ENCODE data around the gene PLEKHA1.

Gene PLEKHA1

GRCh38 chr10:122445469-122445868, 71.0 kb downstream of the PLEKHA1 start:
- H3K9me3 ChIP-seq (ENCODE audit: control insufficient read depth, insufficient read depth, low read length) = no peaks in the 10 kb centered on the region
- H3K27me3 ChIP-seq (ENCODE audit: control insufficient read depth, insufficient read depth, low read length) = no peaks in the 10 kb centered on the region
- H3K36me3 ChIP-seq (ENCODE audit: control insufficient read depth, insufficient read depth, low read length) = no peaks in the 10 kb centered on the region
- H3K4me1 ChIP-seq (ENCODE audit: control insufficient read depth, insufficient read depth, low read length) = no peaks in the 10 kb centered on the region
- no peak overlapping the region for H3K4me3 ChIP-seq (ENCODE audit: low read depth, low read length)
- H3K9ac ChIP-seq (ENCODE audit: low read depth, low read length) = no peak overlapping the region

- Histone ChIP-seq H3K9me3 (ENCODE audit: control insufficient read depth, insufficient read depth, low read length) (no peaks in the 10 kb centered on the region), H3K4me3 (ENCODE audit: low read depth, low read length) (no peak overlapping the region)
Observed at GRCh38 chr10:122445904-122446303, 71.4 kb downstream of the PLEKHA1 start.

DNA sequence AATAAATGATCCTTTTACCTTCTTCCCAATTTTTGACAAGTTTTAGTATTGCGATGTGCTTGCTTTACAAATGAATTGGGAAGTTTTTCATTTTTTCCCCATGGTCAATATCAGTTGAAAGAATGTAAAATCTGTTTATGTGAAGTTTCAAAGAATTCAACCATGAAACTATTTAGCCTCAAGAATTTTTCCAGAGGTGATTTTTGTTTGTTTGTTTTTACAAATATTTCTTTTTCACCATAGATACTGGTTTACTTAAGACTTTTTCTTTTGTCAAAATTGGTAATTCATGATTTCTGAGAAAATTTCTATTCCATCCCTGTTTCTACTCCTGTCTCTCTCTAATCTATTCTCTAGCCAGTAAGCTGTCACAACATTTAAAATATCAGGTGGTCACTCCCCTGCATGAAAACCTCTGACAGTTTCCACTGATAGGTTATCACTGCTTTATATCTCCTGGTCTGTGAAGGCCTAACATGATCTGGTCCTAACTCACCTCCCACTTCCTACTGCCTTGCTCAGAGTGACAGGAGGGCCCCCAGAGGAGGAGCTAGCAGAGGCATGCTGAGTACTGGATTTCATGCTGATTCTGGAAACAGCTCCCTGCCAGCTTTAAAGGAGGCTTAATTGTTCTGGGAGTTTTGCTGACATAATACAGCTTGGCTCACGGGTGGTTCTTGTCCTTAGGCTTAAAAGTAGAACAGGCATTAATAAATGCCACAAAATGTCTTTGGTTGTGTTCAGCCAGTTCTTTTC, 72.3 kb downstream of the PLEKHA1 start:
- Histone ChIP-seq H3K9ac (ENCODE audit: low read depth, low read length) (no peak overlapping the region), H3K4me3 (ENCODE audit: low read depth, low read length) (no peak overlapping the region), H3K36me3 (ENCODE audit: control insufficient read depth, insufficient read depth, low read length) (no peaks in the 10 kb centered on the region), H3K9me3 (ENCODE audit: control insufficient read depth, insufficient read depth, low read length) (no peaks in the 10 kb centered on the region), H3K4me1 (ENCODE audit: control insufficient read depth, insufficient read depth, low read length) (no peaks in the 10 kb centered on the region), H3K27me3 (ENCODE audit: control insufficient read depth, insufficient read depth, low read length) (no peaks in the 10 kb centered on the region)

More at GRCh38 chr10:122445904-122446303, 71.4 kb downstream of the PLEKHA1 start:
- Histone ChIP-seq H3K27me3 (ENCODE audit: control insufficient read depth, insufficient read depth, low read length) (no peaks in the 10 kb centered on the region), H3K4me1 (ENCODE audit: control insufficient read depth, insufficient read depth, low read length) (no peaks in the 10 kb centered on the region), H3K9ac (ENCODE audit: low read depth, low read length) (no peak overlapping the region), H3K36me3 (ENCODE audit: control insufficient read depth, insufficient read depth, low read length) (no peaks in the 10 kb centered on the region)

DNA sequence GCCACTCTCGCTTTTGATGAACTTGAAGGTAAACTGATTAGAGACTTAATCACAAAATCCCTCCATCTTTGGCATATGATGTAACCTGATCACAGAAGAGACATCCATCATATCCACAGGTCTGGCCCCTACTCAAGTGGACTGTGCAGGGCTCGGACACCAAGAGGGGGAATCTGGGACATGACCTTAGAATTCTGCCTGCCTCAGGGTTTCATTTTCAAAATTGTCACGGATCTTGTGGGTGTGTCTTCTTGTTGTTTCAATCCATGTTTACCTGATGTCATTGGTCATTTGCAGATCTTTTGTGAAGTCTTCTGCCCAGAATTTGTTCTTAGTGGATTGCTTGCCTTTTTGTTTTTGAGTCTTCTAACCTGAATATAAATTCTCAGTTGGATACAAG, 74.1 kb downstream of the PLEKHA1 start:
- Histone ChIP-seq H3K9me3 (ENCODE audit: control insufficient read depth, insufficient read depth, low read length) (no peaks in the 10 kb centered on the region), H3K27me3 (ENCODE audit: control insufficient read depth, insufficient read depth, low read length) (no peaks in the 10 kb centered on the region), H3K4me3 (ENCODE audit: low read depth, low read length) (no peak overlapping the region), H3K9ac (ENCODE audit: low read depth, low read length) (no peak overlapping the region), H3K36me3 (ENCODE audit: control insufficient read depth, insufficient read depth, low read length) (no peaks in the 10 kb centered on the region), H3K4me1 (ENCODE audit: control insufficient read depth, insufficient read depth, low read length) (no peaks in the 10 kb centered on the region)

- Histone ChIP-seq H3K9me3 (ENCODE audit: control insufficient read depth, insufficient read depth, low read length) (no peaks in the 10 kb centered on the region), H3K4me1 (ENCODE audit: control insufficient read depth, insufficient read depth, low read length) (no peaks in the 10 kb centered on the region), H3K36me3 (ENCODE audit: control insufficient read depth, insufficient read depth, low read length) (no peaks in the 10 kb centered on the region), H3K9ac (ENCODE audit: low read depth, low read length) (no peak overlapping the region), H3K4me3 (ENCODE audit: low read depth, low read length) (no peak overlapping the region), H3K27me3 (ENCODE audit: control insufficient read depth, insufficient read depth, low read length) (no peaks in the 10 kb centered on the region)
Observed at GRCh38 chr10:122449153-122449552, 74.6 kb downstream of the PLEKHA1 start.

DNA sequence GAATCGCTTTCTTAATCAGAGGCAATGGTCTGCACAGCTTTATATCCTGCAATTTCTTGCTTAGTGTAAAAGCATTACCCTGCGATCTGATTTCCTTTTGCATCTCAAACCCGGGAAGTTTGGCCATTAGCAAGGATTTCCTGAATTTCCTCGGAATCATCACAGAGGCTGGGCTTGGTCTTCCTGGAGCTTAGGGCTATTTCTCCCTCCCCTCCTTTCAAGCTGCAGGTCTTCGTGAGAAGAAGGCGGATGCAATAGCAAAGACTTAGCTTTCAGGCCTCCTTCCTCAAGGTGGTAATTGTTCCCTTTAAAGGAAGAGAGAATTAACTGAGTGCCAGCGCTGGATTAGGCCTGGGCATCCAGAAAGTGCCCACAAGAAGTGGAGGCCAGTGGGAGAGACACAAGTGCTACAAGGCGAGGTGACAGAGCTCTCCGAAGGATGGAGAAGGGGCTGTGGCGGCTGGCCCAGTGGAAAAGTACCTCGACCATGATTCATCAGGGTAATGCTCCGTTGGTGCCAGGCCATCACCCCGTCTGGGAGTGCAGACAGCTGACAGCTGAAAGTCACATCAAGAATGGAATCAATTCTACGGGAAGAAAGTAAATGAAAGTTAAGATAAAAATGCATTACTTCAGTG, 76.0 kb downstream of the PLEKHA1 start:
- Histone ChIP-seq H3K9me3 (ENCODE audit: control insufficient read depth, insufficient read depth, low read length) (no peaks in the 10 kb centered on the region), H3K36me3 (ENCODE audit: control insufficient read depth, insufficient read depth, low read length) (no peaks in the 10 kb centered on the region)

DNA sequence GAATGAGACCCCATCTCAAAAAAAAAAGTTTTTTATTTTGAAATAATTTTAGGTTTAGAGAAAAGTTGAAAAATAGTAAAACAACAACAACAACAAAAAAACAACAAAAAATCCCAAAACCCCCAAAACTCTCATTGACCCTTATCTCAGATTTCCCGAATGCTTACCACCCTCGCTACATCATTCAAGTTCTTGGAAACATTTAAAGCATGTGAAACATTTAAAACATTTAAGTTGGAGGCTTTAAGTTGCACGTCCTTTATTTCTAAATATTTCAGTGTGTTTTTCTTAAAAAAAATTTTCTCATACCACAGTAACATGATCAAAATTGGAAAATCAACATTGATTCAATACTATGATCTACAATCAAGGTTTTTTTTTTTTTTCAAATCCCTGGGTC, 79.6 kb downstream of the PLEKHA1 start:
- no peaks in the 10 kb centered on the region for H3K9me3 ChIP-seq (ENCODE audit: control insufficient read depth, insufficient read depth, low read length)
- H3K4me3 ChIP-seq (ENCODE audit: low read depth, low read length) = no peak overlapping the region
- H3K27me3 ChIP-seq (ENCODE audit: control insufficient read depth, insufficient read depth, low read length) = peaks cover 6% of the 10 kb centered on the region

More for the DNA sequence above, 76.0 kb downstream of the PLEKHA1 start:
- Histone ChIP-seq H3K4me3 (ENCODE audit: low read depth, low read length) (no peak overlapping the region), H3K9ac (ENCODE audit: low read depth, low read length) (no peak overlapping the region), H3K4me1 (ENCODE audit: control insufficient read depth, insufficient read depth, low read length) (no peaks in the 10 kb centered on the region), H3K27me3 (ENCODE audit: control insufficient read depth, insufficient read depth, low read length) (no peaks in the 10 kb centered on the region)

DNA sequence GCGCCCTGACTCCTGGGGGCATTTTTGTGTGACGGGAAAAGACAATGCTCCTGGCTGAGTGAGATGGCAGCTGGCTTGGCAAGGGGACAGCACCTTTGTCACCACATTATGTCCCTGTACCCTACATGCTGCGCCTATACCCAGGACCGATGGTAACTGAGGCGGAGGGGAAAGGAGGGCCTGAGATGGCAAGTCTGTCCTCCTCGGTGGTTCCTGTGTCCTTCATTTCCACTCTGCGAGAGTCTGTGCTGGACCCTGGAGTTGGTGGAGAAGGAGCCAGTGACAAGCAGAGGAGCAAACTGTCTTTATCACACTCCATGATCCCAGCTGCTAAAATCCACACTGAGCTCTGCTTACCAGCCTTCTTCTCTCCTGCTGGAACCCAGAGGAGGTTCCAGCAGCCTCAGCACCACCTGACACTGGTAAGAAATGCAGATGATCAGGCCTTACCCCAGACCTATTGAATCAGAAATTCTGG, 80.1 kb downstream of the PLEKHA1 start, which contains the start of gene ARMS2:
Gene ARMS2 (plus strand): TSS at position 51 of the 478 bp plus-strand sequence. CDS start 75 bp downstream, at position 126.
- Histone ChIP-seq H3K9ac (ENCODE audit: low read depth, low read length) (no peak within 1 kb of the TSS), H3K4me1 (ENCODE audit: control insufficient read depth, insufficient read depth, low read length) (no peaks in the 10 kb centered on the region), H3K27me3 (ENCODE audit: control insufficient read depth, insufficient read depth, low read length) (peaks cover 10% of the 10 kb centered on the region), H3K36me3 (ENCODE audit: control insufficient read depth, insufficient read depth, low read length) (no peaks in the 10 kb centered on the region), H3K9me3 (ENCODE audit: control insufficient read depth, insufficient read depth, low read length) (no peaks in the 10 kb centered on the region), H3K4me3 (ENCODE audit: low read depth, low read length) (no peak within 1 kb of the TSS)

More for the DNA sequence above, 79.6 kb downstream of the PLEKHA1 start:
- Histone ChIP-seq H3K36me3 (ENCODE audit: control insufficient read depth, insufficient read depth, low read length) (no peaks in the 10 kb centered on the region), H3K4me1 (ENCODE audit: control insufficient read depth, insufficient read depth, low read length) (no peaks in the 10 kb centered on the region), H3K9ac (ENCODE audit: low read depth, low read length) (no peak overlapping the region)

GRCh38 chr10:122455376-122456079, 81.0 kb downstream of the PLEKHA1 start:
- no peaks in the 10 kb centered on the region for H3K36me3 ChIP-seq (ENCODE audit: control insufficient read depth, insufficient read depth, low read length)
- H3K9me3 ChIP-seq (ENCODE audit: control insufficient read depth, insufficient read depth, low read length) = no peaks in the 10 kb centered on the region
- no peaks in the 10 kb centered on the region for H3K4me1 ChIP-seq (ENCODE audit: control insufficient read depth, insufficient read depth, low read length)
- H3K4me3 ChIP-seq (ENCODE audit: low read depth, low read length) = no peak overlapping the region
- no peak overlapping the region for H3K9ac ChIP-seq (ENCODE audit: low read depth, low read length)
- peaks cover 19% of the 10 kb centered on the region for H3K27me3 ChIP-seq (ENCODE audit: control insufficient read depth, insufficient read depth, low read length)

DNA sequence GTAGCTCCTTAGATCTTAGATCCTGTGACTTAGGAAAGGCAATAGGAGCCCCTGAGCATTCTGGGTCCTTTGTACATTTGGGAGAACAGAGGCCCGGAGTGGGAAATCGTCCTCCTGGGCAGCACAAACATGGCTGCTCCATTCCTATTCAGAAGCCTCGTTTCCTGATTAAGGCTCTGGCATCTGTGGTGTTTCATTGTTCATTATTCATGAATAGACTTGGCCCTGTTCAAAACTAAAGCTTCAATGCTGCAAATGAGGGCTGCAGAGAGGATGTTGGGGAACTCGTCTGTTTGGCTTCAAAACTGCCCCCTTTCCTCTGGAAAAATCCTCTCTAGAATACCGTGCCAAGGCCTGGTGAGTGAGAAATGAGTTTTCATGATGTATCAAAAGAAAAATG, 83.4 kb downstream of the PLEKHA1 start:
- Histone ChIP-seq H3K4me1 (ENCODE audit: control insufficient read depth, insufficient read depth, low read length) (peaks cover 3% of the 10 kb centered on the region), H3K36me3 (ENCODE audit: control insufficient read depth, insufficient read depth, low read length) (no peaks in the 10 kb centered on the region), H3K4me3 (ENCODE audit: low read depth, low read length) (no peak overlapping the region), H3K9me3 (ENCODE audit: control insufficient read depth, insufficient read depth, low read length) (no peaks in the 10 kb centered on the region), H3K27me3 (ENCODE audit: control insufficient read depth, insufficient read depth, low read length) (peaks cover 35% of the 10 kb centered on the region), H3K9ac (ENCODE audit: low read depth, low read length) (no peak overlapping the region)

DNA sequence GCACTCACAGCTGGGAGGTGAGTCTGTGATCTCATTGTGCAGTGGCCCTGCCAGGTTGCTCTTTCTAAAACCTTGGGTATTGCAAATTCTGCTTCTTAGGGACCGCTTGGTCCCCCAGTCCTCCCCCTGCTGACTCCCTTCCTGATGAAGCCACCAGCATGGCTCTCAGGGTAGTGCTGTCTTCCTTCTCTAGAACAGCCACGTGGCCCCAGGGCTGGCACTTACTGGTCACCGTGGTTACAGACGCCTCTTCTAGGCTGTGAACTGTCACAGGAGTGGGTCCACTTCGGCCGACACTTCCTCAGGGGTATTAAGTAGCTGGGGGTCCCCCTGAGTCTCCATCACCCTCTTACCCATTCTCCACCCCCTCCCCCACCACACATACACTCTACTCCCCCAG, 84.2 kb downstream of the PLEKHA1 start:
- Histone ChIP-seq H3K4me1 (ENCODE audit: control insufficient read depth, insufficient read depth, low read length) (peaks cover 3% of the 10 kb centered on the region), H3K9me3 (ENCODE audit: control insufficient read depth, insufficient read depth, low read length) (no peaks in the 10 kb centered on the region), H3K36me3 (ENCODE audit: control insufficient read depth, insufficient read depth, low read length) (no peaks in the 10 kb centered on the region), H3K4me3 (ENCODE audit: low read depth, low read length) (no peak overlapping the region), H3K9ac (ENCODE audit: low read depth, low read length) (no peak overlapping the region), H3K27me3 (ENCODE audit: control insufficient read depth, insufficient read depth, low read length) (peaks cover 43% of the 10 kb centered on the region)

All from iPS-15b (cell line).